ENCODE measurements around the gene GOLPH3L. TPM values are rescaled to one million over a fixed set of nuclear protein-coding genes. Genes with fewer than 3 reads are reported as not detected.
"Not testable (repeated sequence)": the region's sequence is repeated elsewhere in the genome, so short reads cannot be mapped to it uniquely, and the experiment has no call there.

Gene GOLPH3L
- total RNA-seq, 2 experiments from 2014 or later = 17.1 to 18.2 TPM

DNA sequence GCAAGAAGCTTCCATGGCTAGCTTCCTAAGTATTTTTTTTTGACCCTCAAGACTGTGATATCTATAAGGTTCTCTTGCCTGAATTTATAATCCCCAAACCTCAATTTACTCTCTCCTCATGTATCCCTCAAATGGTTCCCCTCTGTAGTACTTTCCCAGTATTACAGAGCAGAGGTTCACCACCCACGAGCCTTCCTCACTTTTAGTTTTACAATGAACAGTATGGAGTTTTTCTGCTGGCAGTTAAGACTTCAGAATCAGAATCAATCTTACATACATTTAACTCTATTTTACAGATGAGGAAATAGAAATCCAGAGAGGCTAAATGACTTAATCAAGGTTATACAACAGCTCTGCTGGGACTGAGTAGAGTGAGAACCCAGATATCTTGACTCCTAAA is 72.4 kb downstream of the GOLPH3L start:
- H3K4me3 Mint-ChIP-seq; H3K9me3 Mint-ChIP-seq; H3K27me3 Mint-ChIP-seq (ENCODE audit: low read depth): not testable (repeated sequence)
- CTCF ChIA-PET = interaction anchor here (0.7 to 7.6 kb wide), 3 partner anchors 60 to 648 kb away, joined by 3 to 167 read pairs (median 5); no protein-coding TSS in a partner anchor
- H3K36me3 Mint-ChIP-seq (ENCODE audit: low read depth) = peaks cover 70% of the 10 kb centered on the region
- peak overlapping the region; percentile 88 for H3K27ac Mint-ChIP-seq
- H3K4me1 Mint-ChIP-seq (ENCODE audit: low read depth) = peaks cover 85% of the 10 kb centered on the region
- DNase-seq = peak; percentile 37
- intact Hi-C loops (cut with micrococcal nuclease) = loop anchor here (5.0 to 10.0 kb wide), 2 partner anchors 140 to 373 kb away; partner anchors contain the start of gene TARS2

DNA sequence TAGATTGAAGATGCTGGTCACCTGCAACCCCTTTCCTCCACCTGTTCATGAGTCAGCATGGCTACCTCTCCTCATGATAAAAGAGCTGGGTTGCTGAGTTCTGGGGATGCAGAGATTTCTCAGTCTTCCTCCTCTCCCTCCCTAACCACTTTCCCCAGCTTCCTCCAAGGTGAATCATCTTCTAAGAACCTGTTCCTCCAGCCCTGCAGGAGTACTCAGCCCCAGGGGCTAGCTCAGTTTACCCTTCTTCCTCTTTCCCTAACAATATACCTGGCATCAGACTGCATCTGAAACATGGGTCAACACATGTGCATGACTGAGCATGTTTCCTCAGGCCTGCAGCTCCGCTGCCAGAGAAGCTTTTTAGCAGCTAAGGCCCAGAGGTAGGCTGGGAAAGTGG is 72.8 kb downstream of the GOLPH3L start:
- intact Hi-C loops (cut with micrococcal nuclease) = loop anchor here (5.0 to 10.0 kb wide), 2 partner anchors 139 to 373 kb away; partner anchors contain the start of gene TARS2
- not testable (repeated sequence) for DNase-seq; H3K9me3 Mint-ChIP-seq; H3K27me3 Mint-ChIP-seq (ENCODE audit: low read depth); H3K4me3 Mint-ChIP-seq
- H3K27ac Mint-ChIP-seq = peak overlapping the region; percentile 88
- H3K4me1 Mint-ChIP-seq (ENCODE audit: low read depth) = peaks cover 86% of the 10 kb centered on the region
- CTCF ChIA-PET = interaction anchor here (0.7 to 7.6 kb wide), 3 partner anchors 60 to 648 kb away, joined by 3 to 167 read pairs (median 5); no protein-coding TSS in a partner anchor
- H3K36me3 Mint-ChIP-seq (ENCODE audit: low read depth) = peaks cover 74% of the 10 kb centered on the region

DNA sequence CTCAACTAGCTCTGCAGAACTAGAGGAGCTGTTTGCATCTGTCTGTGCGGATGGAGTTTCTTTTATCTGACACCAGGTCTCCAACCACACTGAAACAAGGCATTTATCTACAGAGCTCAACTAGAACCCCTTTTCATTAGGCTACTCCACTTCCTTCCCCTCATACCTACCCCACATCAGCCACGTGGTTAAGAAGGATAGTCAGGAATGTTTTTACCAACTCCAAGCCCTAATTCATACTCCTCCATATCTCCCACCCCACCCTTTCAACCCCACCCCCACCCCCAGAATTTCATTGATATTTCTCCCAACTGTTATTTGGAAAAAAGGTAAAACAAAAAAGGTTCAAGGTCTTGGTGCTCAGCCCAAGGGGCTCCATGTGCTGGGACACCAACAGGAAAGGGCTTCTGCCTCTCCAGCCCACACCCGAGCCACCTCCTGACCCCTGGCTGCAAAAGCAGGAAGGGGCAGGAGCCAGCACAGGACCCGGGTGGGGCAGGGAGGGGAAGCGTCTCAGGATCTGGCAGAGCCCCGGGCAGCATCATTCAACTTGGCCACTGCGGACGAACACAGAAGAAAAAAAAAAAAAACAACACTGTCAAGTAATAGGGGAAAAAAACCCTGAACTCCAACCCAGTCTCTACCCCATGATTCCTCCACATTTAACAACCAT is 74.5 kb downstream of the GOLPH3L start:
- CTCF ChIA-PET = interaction anchor here (0.6 to 7.6 kb wide), 3 partner anchors 45 to 197 kb away, joined by 3 to 167 read pairs (median 7); no protein-coding TSS in a partner anchor
- intact Hi-C loops (cut with micrococcal nuclease) = loop anchor here (5.0 to 10.0 kb wide), 2 partner anchors 138 to 375 kb away; partner anchors contain the start of gene TARS2
- no peaks in the 10 kb centered on the region for H3K9me3 Mint-ChIP-seq
- no peak for DNase-seq
- peaks cover 68% of the 10 kb centered on the region for H3K36me3 Mint-ChIP-seq (ENCODE audit: low read depth)
- peaks cover 77% of the 10 kb centered on the region for H3K4me1 Mint-ChIP-seq (ENCODE audit: low read depth)
- no peaks in the 10 kb centered on the region for H3K27me3 Mint-ChIP-seq (ENCODE audit: low read depth)
- peak overlapping the region; percentile 9 for H3K4me3 Mint-ChIP-seq
- peak overlapping the region; percentile 72 for H3K27ac Mint-ChIP-seq

DNA sequence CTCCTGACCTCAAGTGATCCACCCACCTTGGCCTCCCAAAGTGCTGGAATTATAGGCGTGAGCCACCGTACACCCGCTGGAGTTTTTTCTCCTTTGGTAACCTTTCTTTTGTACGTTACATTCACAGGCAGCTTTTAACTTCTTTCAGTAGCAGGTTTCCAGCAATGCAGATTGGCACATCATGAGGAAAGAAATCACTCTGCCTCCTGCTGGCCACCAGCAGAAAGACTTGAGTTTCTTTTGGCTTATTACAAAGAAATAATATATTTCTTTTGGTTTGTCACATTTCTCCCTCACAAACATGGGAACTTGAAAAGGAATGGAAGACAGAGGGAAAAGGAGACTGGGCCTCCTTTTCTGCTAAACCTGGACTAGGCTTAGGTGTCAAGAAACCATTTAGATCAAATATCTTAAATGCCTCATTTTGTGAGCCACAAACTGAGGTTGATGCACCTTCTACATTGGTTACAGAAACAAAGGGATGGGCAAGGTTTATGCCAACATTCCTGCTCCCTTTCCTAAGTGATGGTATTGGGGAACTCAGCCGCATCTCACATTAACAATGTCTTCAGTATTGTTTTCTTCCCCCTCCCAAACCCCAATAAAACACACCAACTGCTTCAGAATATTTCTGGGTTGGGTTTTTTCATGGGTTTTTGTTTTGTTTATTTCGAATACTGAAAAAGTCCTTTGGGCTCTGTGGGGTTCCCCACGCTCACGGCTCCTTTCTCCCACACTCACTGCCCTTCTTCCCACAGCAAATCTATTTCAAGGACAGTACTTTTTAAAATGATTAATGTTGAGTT is 75.3 kb downstream of the GOLPH3L start:
- intact Hi-C loops (cut with micrococcal nuclease) = loop anchor here (1.0 to 10.0 kb wide), 4 partner anchors 60 to 376 kb away; partner anchors contain the start of gene TARS2
- H3K36me3 Mint-ChIP-seq (ENCODE audit: low read depth) = peaks cover 68% of the 10 kb centered on the region
- H3K27me3 Mint-ChIP-seq (ENCODE audit: low read depth) = no peaks in the 10 kb centered on the region
- H3K9me3 Mint-ChIP-seq = no peaks in the 10 kb centered on the region
- H3K4me3 Mint-ChIP-seq = peak overlapping the region; percentile 9
- peaks cover 74% of the 10 kb centered on the region for H3K4me1 Mint-ChIP-seq (ENCODE audit: low read depth)
- peak; percentile 78 for DNase-seq
- CTCF ChIA-PET = interaction anchor here (0.7 to 7.6 kb wide), 5 partner anchors 35 to 71 kb away, joined by 3 to 167 read pairs (median 6); no protein-coding TSS in a partner anchor
- peak overlapping the region; percentile 72 for H3K27ac Mint-ChIP-seq

DNA sequence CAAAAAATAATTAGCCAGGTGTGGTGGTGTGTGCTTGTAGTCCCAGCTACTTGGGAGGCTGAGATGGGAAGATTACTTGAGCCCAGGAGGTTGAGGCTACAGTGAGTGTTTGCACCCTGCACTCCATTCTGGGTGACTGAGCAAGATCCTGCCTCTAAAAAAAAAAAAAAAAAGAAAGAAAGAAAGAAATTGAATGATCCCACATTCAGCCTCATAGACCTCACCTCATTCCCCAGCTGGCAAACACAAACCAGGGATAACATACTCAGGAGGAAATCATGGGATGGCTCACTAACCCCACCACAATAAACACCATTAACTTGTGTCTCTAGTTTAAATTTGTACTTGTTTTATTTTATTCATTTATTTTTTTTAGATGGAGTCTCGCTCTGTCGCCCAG is 76.0 kb downstream of the GOLPH3L start:
- Mint-ChIP-seq H3K36me3 (ENCODE audit: low read depth) (peaks cover 70% of the 10 kb centered on the region), H3K9me3 (no peaks in the 10 kb centered on the region), H3K4me3 (no peak overlapping the region), H3K27ac (peak overlapping the region; percentile 72), H3K27me3 (ENCODE audit: low read depth) (no peaks in the 10 kb centered on the region), H3K4me1 (ENCODE audit: low read depth) (peaks cover 78% of the 10 kb centered on the region)
- CTCF ChIA-PET = interaction anchor here (0.7 to 7.6 kb wide), 8 partner anchors 36 to 238 kb away, joined by 3 to 167 read pairs (median 4); no protein-coding TSS in a partner anchor
- intact Hi-C loops (cut with micrococcal nuclease) = loop anchor here (1.0 to 10.0 kb wide), 4 partner anchors 60 to 376 kb away; partner anchors contain the start of gene TARS2
- no peak for DNase-seq

DNA sequence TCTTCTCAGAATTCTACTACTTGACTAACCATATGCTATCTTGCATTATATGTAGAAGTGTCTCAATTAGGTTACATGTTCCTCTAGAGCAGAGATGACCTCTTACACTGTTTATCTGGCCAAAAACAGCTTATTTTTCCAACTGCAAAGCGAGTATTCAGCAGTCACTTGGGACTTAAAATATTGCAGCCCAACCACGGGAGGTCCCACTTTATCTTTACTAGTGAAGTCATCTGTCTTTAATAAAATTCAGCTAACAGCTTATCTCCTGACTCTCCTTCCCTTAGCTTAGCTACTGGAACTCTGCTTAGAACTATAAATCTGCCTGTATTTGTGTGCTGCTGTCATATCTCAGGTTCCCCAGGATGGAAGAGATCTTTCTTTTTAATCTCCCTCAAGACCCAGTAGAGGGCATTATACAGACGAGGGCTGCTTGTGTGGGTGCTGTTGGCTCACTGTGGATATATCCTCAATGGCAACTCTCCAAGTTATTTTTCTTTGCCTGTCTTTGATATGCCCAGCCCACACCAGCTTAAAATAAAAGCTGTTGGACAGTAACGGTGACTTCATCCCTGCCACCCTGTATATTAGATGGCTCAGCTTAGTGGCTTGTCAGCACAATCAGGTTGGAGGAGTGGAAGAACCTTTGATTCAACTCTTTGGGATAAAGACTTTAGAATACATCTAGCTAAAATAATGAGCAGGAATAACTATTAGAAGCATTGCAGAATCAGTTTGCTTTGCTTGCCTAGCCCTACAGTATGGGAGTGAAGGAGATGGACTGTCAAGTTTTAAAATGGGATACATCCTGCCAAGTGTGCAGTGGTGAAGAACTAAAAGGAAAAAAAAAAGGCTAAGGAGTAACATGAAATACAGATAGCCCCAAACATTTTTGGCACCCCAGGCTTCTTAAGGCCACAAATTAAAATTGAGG is 77.1 kb downstream of the GOLPH3L start:
- Mint-ChIP-seq H3K9me3 (no peaks in the 10 kb centered on the region), H3K4me3 (no peak overlapping the region), H3K4me1 (ENCODE audit: low read depth) (peaks cover 78% of the 10 kb centered on the region), H3K27ac (peak overlapping the region; percentile 6), H3K27me3 (ENCODE audit: low read depth) (no peaks in the 10 kb centered on the region), H3K36me3 (ENCODE audit: low read depth) (peaks cover 69% of the 10 kb centered on the region)
- DNase-seq = no peak
- intact Hi-C loops (cut with micrococcal nuclease) = loop anchor here (2.0 to 10.0 kb wide), 3 partner anchors 135 to 377 kb away; partner anchors contain the start of gene TARS2
- CTCF ChIA-PET = interaction anchor here (0.5 to 7.6 kb wide), 13 partner anchors 40 to 376 kb away, joined by 3 to 167 read pairs (median 4); no protein-coding TSS in a partner anchor

DNA sequence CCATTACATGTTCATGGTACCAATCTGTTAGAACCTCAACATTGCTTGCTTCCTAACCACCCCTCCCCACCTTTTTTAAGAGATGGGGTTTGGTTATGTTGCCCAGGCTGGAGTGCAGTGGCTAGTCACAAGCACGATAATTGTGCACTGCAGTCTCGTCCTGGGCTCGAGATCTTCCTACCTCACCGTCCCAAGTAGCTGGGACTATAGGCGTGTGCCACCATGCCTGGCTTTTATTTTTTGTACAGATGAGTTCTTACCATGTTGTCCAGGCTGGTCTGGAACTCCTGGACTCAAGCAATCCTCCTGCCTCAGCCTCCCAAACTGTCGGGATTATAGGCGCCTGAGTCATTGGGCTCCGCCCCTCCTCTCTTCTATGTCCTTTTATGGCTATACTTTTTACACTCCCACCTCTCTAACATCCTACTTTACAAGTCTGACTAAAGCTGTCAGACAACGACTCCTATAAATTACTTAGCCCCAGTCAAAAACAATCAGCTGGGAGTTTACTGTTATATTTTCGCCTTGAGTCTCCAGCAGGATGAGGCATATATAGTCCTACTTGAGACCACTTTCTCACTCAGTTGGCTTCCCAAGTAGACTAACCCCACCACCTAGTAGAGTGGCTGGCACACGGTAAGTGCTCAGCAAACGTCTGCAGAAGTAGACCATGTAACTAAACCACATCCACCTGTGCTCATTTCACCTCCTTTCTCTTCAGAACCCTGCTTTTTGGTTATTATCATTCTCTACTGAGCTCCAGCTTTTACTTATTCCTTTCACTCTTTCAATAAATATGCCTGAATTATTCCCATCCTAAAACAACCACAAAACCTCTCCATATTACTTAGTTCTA is 81.4 kb downstream of the GOLPH3L start:
- CTCF ChIA-PET = interaction anchor here (0.7 to 8.7 kb wide), 2 partner anchors 48 to 53 kb away, joined by 3 to 88 read pairs; no protein-coding TSS in a partner anchor
- Mint-ChIP-seq H3K36me3 (ENCODE audit: low read depth) (peaks cover 54% of the 10 kb centered on the region), H3K27ac (peak overlapping the region; percentile 70), H3K4me3 (peak overlapping the region; percentile 53), H3K4me1 (ENCODE audit: low read depth) (peaks cover 72% of the 10 kb centered on the region), H3K27me3 (ENCODE audit: low read depth) (no peaks in the 10 kb centered on the region), H3K9me3 (no peaks in the 10 kb centered on the region)
- intact Hi-C loops (cut with micrococcal nuclease) = no loop called here
- peak; percentile 36 for DNase-seq

DNA sequence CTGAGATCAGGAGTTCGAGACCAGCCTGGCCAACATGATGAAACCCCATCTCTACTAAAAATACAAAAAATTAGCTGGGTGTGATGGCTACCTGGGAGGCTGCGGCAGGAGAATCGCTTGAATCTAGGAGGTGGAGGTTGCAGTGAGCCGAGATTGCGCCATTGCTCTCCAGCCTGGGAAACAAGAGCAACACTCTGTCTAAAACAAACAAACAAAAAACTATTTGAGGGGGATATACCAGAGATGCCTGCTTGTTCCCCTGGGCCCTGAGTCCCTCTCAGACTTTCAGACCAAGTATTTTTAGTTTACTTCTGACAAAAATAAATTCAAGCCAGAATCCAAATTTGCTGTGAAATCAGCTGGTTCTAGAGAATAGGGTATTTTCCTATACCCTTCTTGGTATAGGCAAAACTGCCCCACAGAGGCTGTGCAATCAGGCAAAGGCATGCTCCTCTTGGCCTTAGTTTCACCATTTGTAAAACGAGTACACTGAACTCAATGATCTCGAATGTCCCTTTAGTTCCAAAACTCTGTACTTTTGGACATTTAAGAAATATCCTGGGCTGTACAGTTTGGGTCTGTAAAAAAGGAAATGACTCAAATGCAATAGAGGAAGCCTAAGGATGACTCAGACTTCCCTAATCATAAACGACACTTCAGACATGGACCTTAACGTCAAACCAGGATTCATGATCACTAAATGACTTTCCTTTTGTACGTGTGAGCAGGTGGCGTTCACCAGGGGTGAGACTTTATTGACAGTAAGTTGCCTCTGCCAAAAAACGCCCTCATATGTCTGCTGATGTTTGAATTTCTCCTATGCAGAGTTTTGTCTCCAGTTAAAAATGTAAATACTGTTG is 83.7 kb downstream of the GOLPH3L start:
- Mint-ChIP-seq H3K4me1 (ENCODE audit: low read depth) (peaks cover 64% of the 10 kb centered on the region), H3K9me3 (no peaks in the 10 kb centered on the region), H3K36me3 (ENCODE audit: low read depth) (peaks cover 45% of the 10 kb centered on the region), H3K27ac (peak overlapping the region; percentile 93), H3K27me3 (ENCODE audit: low read depth) (no peaks in the 10 kb centered on the region), H3K4me3 (peak overlapping the region; percentile 41)
- intact Hi-C loops (cut with micrococcal nuclease) = loop anchor here (1.0 to 5.0 kb wide), 5 partner anchors 9 to 544 kb away; partner anchors contain the start of genes CTSS and TNFAIP8L2
- CTCF ChIA-PET = interaction anchor here (0.6 to 8.7 kb wide), 9 partner anchors 10 to 74 kb away, joined by 3 to 88 read pairs (median 4); partner anchors contain the start of gene ENSA
- DNase-seq = peak; percentile 81

DNA sequence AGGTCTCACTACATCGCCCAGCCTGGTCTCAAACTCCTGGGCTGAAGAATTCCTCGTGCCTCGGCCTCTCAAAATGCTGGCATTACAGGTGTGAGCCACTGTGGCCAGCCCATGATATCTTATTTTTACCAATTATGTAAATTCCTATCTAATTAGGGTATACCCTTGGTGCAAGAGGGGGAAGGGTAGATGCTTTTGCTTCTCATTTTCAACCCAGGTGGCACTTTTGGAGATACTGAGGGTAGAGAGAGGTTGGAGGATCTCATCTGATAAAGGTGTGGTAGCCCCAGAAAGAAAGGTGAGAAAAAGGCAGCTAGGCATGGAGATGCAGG is 85.0 kb downstream of the GOLPH3L start:
- Mint-ChIP-seq H3K4me3 (peak overlapping the region; percentile 50), H3K36me3 (ENCODE audit: low read depth) (peaks cover 40% of the 10 kb centered on the region), H3K9me3 (no peaks in the 10 kb centered on the region), H3K4me1 (ENCODE audit: low read depth) (peaks cover 61% of the 10 kb centered on the region), H3K27ac (peak overlapping the region; percentile 93), H3K27me3 (ENCODE audit: low read depth) (no peaks in the 10 kb centered on the region)
- DNase-seq = no peak
- intact Hi-C loops (cut with micrococcal nuclease) = loop anchor here (5.0 kb wide), 1 partner anchor 545 kb away; the partner anchor contains the start of gene TNFAIP8L2
- CTCF ChIA-PET = interaction anchor here (0.8 to 8.7 kb wide), 3 partner anchors 32 to 49 kb away, joined by 3 to 88 read pairs (median 16); no protein-coding TSS in a partner anchor

DNA sequence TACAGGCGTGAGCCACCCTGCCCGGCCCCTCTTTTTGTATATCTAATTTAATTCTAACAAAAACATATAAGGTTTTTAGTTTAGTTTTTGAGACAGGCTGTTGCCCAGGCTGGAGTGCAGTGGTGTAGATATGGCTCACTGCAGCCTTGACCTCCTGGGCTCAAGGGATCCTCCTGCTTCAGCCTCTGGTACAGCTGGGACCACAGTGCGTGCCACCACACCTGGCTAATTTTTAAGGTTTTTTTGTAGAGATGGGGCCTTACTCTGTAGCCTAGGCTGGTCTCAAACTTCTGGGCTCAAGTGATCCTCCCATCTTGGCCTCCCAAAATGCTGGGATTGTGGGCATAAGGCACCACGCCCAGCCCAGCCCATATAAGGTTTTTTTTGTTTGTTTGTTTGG is 86.4 kb downstream of the GOLPH3L start:
- intact Hi-C loops (cut with micrococcal nuclease) = loop anchor here (5.0 kb wide), 1 partner anchor 547 kb away; the partner anchor contains the start of gene TNFAIP8L2
- Mint-ChIP-seq H3K27ac (no peak overlapping the region), H3K27me3 (ENCODE audit: low read depth) (no peaks in the 10 kb centered on the region), H3K9me3 (no peaks in the 10 kb centered on the region), H3K4me1 (ENCODE audit: low read depth) (peaks cover 52% of the 10 kb centered on the region), H3K4me3 (no peak overlapping the region), H3K36me3 (ENCODE audit: low read depth) (peaks cover 30% of the 10 kb centered on the region)
- no peak for DNase-seq
- CTCF ChIA-PET = interaction anchor here (8.7 kb wide), 1 partner anchor 48 kb away, joined by 88 read pairs; no protein-coding TSS in a partner anchor
